Stimulated activated CD4-positive, alpha-beta T cell treated with anti-CD3 and anti-CD28 coated beads, Interleukin-4, amount 100 ng/mL, for 24 hours (primary cell): Measurements from ENCODE around the gene GRIK1.

Experiments
- DNase-seq: peaks from one replicate; pipeline ENCODE4 v3.0.0-alpha.2; 2020

The GRIK1 gene

DNA sequence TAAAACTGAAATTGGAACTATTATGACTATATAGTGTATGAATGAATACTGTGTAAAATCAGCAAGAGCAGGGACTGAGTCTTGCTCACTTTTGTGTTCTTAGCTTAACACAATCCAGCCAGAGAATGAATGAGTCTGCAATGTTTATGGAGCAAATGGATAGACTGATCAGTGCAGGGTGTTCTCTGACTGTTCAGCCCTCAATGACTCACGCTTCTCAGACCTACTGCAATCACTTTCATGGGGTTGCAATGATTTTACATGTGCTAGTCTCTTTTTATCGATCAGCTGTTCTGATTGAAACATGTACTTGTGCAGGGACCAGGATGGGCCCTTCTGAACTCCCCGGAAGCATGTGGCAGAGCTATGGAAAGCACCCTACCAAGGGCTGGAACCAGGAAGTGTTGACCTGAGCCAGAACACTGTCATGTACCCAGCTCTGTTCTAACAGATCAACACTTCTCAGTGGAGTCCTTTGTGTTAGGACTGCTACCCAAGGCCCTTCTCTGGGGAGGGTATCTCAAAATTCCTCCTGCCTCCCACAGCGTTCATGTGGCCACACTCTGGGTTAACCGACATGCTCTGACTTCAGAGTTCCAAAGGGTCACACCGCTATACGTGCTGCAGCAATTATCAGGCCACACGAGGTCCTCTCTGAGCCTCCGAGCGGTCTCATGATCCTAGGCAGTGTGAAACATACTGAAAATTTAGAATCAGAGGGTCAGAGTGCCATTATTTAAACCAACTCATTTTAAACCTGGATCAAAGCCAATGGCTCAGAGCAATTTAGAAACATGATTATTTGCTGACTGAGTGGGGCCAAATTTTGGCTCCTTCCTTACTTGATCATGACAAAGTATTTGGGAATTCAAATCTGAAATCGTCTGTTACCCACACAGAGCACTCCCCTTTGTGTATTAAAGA lies 35.2 kb downstream of the GRIK1 start:
- no peak for DNase-seq

DNA sequence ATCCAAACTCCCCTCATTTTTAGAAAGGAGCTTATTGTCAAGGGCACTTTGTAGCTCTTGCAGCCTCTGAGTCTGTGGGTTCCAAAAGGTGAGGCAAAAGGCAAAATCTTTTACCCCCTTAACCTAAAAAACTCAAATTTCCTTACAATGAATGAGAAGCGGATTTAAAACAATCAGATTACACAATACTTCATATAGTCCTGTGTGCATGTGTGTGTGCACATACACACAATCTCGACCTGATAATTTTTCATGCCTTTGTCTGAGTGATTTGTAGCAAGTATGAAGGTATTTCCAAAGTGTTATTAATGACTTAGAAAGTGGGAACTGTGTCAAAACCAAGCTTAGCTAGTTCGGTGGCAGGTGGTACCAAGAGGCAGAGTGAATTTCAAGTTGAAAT lies 42.9 kb downstream of the GRIK1 start:
- DNase-seq, result no peak

DNA sequence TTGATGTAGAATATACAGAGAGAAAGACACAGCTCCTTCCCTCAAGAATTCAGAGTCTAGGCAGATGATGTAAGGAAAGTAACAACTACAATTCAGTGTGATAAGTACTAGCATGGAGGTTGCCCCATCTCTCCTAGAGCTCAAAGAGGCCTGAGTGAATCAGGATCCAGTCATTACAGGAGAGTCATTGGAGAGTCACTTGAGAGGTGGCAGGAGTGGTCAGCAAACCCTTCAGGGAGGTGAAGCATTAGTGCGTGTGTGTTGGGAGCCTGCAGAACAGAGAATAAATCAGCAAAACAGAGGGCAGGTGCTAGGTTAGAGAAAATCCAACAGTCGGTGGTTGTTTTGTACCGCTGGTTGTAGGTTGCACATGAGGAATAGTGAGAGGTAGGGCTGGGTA lies 46.1 kb downstream of the GRIK1 start:
- DNase-seq, result no peak

DNA sequence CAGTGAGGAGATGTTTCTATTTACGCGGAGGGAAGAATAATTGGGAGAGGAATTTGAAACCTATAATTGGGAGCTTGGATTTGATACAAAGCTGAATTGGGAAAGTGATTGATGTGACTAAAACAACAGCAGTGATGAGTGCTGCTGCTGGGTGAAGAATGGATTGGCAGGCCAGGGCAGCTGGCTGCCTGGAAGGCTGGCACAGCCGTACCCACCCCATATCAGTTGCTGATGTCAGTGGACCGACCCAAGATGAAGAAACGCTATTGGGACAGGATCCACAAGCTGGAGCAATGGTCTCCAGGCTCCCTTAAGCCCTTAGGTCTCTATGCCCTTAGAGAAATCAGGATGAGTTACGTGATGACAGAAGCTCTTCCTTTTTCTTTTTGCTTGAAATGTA lies 47.4 kb downstream of the GRIK1 start:
- DNase-seq, result no peak

DNA sequence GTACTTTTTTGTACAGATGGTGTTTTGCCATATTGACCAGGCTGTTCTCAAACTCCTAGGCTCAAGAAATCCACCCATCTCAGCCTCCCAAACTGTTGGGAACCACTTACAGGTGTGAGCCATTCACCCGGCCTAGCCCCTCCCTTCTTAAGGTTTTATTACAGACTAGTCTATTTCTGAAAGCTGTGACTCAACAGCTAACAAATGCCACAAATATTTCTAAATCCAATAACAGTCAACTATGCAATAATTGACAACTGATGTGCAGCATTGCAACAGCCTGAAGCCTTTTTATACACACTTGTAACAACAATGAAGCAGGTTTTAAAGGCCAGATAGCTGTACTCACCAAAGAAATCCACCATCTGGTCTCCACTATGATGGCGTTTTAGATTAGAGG lies 51.4 kb downstream of the GRIK1 start:
- no peak for DNase-seq

DNA sequence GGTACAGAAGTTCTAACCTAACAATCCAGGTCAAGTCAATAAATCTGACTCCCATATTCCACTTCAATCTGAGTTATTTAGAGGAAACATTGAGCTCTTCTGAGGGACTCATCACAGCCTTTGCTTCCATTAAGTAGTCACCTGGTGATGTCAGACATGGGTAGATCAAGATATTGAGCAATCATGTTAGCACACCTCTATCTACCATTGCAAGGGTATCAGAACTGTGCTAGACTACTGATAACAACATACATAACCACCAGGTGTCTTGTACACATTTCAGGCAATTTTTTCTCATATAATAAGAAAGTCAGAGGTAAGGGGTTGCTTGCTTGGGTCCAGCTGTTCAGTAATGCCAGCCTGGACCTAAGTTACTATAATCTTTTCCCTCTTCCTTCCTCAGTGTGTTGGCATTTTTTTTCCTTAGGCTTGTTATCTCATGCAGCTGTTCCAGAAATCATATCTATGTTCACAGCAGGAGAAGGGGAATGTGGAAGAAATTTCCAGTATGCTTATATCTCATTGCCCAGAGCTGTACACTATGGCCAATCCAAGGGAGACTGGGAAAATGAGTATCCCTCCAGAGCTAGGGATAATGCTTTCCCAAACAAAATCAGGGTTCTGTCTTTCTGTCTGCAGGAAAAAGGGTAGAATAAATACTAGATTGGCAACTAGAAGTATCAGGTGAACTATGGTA lies 52.3 kb downstream of the GRIK1 start:
- DNase-seq, result no peak

DNA sequence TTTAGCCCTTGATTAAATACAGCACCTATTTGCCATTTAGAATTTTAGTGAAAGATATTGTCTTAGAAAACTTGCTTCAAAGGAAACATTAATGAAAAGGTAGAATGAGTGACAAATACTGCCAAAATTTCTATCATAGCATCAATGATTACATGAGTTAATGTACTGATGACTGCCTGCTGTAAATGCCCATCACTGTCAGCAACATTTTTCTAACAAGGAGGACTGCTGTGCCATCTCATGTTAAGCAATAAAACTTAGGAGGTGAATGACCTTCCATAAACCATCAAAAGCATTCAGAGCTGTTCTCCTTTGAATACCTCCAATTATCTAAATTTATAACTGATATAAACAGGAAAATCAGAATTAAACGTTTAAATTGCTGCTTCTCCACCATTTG lies 54.3 kb downstream of the GRIK1 start:
- DNase-seq, result no peak

DNA sequence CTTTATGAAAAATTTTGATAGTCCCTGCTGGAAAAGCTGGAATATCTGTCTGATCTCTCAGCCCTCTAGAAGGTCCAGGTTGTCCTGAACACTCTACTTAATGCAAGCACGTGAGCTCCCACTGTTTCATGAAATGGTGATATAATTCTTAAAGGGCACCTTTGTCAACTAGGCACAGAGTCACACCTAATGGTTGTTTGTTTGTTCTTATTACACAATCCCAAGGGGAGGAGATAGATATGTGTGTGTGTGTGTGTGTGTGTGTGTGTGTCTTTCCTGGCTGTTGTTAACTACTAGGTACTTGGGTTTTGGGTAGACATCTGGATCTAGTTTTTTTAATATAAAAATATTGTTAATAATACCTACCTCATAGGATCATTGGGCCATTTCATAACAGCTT lies 63.9 kb downstream of the GRIK1 start:
- no peak for DNase-seq

DNA sequence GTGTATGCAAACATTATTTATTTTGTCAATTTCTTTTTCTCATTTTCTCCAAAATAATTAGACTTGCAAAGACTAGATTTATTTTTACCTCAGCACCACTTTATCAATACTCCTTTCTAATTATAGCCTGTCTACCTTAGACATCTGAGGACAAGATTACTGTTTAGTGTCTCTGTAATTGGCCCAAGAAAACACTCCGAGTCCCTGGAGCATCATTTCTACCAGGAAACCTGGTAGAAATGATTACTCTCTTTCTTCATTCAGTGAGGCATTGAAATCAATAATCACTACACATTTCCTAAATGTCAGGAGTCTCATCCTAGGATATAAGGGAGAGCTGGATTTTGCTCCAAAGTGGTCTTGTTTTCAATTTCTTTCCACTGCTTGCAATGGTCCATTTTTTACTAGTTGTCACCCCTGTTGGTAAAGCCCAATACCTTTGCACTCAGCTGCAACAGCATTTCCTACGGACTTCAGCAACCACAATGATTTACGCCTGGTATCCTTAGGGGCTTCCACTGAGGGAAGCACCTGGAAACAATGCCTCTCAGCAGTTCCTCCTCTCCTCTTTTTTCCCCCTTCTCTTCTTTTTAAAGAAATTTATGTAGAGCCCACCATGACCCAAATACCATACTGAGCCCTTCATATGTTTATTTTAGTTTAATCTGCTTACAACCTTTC lies 64.6 kb downstream of the GRIK1 start:
- DNase-seq, result no peak

DNA sequence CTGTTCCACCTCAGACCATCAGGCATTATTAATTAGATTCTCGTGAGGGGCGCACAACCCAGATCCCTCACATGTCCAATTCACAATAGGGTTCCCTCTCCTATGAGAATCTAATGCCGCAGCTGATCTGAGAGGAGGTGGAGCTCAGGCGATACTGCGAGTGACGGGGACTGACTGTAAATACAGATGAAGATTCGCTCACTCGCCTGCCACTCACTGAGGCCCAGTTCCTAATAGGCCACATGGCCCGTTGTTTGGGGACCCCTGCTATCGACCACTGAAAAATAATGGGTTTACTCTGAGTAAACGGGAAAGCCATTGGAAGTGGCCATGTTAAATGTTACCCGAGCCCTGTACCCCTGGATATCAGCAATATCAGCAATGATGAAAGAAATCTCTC lies 65.9 kb downstream of the GRIK1 start:
- DNase-seq, result no peak

DNA sequence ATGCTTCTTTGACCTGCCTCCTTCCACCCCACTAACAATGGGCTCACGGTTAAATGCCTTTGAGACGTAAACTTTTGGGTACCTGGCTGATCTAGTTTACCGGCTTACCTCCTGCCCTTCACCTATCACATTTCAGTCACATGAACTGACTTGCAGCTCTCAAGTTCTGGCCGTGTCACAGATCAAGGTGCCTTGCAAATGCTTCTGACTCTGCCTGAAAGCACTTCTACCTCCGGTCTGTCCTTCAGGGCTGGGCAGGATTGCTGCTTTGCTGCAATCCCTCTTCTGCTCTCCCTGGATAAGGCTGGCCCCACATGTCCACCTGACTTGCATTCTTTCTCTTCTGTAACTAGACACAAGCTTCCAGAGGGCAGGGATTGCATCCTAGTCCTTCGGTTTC lies 69.0 kb downstream of the GRIK1 start:
- no peak for DNase-seq

DNA sequence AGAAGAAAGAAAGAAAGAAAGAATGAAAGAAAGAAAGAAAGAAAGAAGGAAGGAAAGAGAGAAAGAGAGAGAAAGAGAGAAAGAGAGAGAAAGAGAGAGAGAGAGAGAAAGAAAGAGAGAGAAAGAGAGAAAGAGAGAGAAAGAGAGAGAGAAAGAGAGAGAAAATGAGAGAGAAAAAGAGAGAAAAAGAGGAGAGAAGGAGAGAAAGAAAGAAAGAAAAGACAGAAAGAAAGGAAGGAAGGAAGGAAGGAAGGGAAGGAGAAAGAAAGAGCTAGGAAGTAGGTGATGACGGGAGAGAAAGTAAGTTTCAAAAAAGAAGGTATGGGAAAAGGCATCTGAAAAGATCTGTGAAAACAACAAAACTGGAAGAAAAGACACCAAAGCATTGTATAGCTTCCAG lies 72.0 kb downstream of the GRIK1 start:
- no peak for DNase-seq

DNA sequence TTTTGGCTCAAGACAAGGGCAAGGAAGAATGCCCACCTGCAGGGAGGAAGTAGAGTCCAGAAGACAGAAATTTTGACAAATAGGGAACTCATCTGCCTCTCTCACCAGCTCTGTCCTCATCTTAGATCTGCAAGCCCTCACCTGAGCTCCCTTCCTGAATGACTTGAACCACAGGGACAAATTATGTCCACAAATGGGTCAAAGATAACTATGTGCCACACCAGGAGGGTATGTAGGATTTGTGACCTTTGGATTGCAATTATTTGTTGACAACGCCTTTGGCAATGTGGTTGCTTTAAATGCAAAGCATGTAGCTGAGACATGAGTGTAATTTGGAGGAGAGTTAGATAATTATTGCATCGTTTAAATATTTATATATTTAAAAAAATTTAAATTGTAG lies 79.5 kb downstream of the GRIK1 start:
- DNase-seq, result no peak

DNA sequence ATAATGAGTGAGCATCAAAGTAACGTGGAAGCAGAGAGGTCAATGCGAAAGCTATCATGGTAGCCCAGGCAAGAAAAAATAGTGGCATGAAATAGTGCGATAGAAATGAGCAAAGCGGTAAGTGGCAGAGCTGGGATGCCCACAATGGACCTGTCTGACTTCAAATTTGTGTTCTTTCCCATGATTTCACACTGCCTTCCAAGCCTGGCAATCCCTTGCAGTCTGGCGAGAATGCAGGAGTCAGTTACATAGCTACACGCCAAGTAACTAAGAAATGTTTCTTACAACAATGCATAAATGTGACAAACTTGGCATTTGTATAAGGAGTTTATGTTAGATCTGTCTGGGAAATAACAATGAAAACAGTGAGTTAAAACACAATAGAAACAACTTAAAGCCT lies 82.6 kb downstream of the GRIK1 start:
- no peak for DNase-seq

DNA sequence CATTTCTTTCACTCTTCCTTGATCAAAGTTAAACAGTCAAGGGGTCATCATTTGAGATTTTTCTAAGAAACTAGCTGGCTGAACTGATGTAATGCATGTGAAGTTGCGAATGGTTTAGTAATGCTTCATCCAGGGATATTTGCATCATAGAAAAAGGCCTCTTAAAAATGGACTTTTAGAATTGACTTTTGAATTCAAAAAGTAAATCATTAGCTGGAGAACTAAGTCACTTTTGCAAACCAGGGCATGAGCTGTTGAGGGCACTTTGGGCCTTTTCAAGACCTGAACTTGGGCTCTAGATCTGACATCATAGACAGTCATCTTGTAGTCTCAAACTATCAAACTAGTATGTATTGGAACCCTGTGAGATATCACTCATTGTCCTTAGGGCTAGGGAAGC lies 85.0 kb downstream of the GRIK1 start:
- DNase-seq, result no peak

DNA sequence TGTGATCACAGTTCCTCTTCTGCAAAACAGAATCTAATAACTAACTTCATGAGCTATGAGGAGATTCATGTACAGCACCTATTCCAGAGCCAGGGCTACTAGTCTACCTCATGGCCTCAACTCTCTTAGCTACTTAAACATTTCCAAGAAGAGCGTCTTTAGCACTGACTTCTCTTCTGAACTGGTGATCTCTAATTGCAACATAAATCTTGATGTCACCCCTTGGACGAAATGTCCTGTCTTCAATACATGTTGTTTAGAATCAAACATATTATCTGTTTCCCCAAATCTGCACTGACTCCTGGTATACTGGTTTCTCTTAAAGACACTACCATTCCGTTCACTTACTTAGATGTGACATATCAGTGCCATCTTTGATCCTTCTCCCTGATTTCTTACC lies 88.2 kb downstream of the GRIK1 start:
- no peak for DNase-seq

DNA sequence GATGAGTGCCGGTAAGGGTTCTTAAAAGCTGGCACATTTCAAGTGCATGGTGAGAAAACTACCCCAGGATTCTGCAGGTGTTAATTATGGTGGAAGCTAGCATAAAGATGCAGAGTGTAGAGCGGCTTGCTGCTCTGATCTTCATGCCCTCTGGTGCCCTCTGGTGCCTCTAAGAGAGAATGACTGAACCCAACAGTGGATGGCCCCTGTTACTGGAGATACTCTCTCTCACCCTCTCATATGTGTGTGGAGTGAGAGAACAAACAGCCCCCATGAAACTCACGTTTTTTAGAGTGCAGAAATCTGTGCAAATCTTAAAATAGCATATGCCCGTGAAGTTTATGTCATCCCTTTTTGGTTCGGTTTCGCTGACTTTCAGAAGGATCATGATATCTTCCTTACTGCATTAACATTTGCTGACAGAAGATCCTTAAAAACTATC lies 90.0 kb downstream of the GRIK1 start:
- peak; percentile 53 for DNase-seq

DNA sequence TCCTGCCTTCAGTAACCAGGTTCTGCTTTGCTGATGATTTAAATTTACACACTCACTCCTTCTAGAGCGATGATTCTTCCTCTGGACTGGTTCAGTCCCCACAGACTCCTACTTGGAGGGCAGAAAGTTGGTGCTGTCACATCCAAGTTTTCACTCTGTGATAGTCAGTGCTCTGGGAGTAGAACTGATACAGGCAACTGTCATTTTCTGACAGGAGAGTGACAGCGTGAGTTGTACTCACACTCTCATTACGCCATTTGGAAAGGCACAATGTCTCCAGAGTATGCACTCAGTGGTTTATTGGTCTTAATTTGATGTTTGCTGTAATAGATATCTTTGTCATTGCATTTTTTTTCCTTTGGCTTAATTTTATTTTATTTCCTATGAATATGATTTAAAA lies 96.0 kb downstream of the GRIK1 start:
- DNase-seq, result no peak

DNA sequence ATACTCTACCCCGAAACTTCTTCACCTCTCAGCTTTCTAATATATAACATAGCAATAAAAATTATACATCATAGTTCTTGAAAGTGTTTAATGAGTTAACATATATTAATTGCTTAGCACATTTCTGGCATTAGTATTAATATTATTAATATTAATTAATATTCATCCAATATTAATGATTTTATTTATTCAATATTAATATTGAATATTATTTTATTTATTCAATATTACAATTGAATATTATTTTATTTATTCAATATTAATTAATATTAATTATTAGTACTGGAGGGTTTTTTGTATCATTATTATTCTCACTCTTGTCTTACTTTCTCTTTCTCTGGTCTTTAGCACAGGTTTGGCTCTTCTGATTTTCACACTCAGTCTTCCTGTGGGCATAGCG lies 105.2 kb downstream of the GRIK1 start:
- DNase-seq, result no peak

DNA sequence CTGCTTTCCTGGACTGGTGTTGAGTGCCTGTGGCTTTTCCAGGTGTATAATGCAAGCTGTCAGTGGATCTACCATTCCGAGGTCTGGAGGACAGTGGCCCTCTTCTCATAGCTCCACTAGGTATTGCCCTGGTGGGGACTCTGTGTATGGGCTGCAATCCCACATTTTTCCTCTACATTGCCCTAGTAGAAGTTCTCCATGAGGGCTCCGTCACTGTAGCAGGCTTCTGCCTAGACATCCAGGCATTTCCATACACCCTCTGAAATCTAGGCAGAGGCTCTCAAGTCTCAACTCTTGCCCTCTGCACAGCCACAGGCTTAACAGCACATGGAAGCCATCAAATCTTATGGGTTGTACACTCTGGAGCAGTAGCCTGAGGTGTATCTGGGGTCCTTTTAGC lies 107.6 kb downstream of the GRIK1 start:
- no peak for DNase-seq

DNA sequence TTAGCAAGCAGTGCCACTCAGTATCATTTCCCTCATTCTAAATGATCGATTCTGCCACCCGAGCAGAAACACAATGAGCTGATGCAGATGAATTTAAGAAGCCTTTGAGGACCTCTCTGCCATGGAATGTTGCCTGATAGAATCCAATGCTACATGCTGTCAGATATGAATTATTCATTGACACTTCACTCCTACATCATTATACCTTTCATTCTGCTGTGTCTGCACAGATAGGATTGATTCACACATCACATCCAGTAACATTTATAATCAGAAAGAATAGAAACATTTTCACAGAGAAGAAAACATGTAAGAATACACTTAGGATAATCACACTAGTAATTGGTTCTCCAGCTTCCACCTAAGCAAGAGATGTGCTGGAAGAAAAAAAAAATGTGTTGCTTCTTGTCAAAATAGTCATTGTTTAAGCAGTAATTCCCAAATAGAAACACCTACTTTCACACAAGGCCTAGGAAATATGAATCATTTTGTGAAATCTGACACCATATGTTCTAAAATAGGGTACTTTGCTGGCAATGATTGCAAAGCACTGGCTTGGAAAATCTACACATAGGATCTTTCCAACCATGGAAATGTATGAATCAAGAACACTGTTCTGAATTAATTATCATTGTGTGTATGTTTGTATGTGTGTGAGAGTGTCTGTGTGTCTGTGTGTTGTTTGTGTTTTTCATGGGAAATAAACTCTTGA lies 110.1 kb downstream of the GRIK1 start:
- no peak for DNase-seq

DNA sequence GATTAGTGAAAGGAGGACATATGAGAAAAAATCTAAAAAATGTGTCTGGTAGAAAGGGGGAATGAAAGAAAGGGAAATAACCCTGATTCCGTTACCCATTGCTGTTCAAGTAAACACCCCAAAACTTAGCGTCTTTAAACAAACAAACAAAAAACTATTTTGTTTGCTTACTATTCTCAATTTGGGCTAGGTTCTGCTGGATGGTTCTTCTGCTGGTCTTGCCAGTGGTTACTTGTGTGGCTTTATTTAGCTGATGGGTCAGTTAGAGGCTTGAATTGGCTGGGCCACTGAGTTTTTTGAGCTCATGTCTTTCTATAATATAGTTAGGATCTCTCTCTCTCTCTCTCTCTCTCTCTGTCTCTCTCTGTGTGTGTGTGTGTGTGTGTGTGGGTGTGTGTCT lies 112.1 kb downstream of the GRIK1 start:
- DNase-seq, result no peak

DNA sequence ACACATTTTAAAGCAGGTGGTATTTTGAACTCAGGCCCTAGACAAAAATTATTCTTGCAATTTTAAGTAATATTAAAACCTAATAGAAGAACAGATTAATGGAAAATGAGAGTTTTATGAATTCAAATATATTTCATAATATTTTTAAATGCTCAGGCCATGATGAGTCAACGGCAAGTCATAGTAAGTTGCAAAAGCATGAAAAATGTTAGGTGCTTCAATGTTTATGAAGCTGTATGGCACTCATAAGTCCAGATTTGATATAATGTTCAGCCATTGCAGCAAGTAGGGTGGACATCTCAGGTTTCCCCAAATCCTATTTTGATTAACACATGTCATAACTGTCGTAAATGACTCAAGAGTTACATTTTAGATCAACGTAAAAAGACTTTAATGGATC lies 112.6 kb downstream of the GRIK1 start:
- DNase-seq, result no peak
